Inferior parietal cortex (tissue), 1 donor: ENCODE results near the gene SGCB.

ENCODE experiments used
- DNase-seq: peaks from one replicate; pipeline ENCODE4 v3.0.0-alpha.2; 2016; ENCODE audit errors: extremely low spot score

SGCB gene

GRCh38 chr4:52019936-52020657, 18.0 kb downstream of the SGCB start, which contains the start of gene LRRC66:
Gene LRRC66 (minus strand): TSS chr4:52020363. CDS start chr4:52017613, 2,750 bp downstream.
- DNase-seq: no peak

- no peak for DNase-seq
Observed at GRCh38 chr4:52017814-52018213, 20.3 kb downstream of the SGCB start.

- DNase-seq: no peak
Observed at GRCh38 chr4:52016981-52017380, 21.1 kb downstream of the SGCB start.

- no peak for DNase-seq
Observed at GRCh38 chr4:52015366-52015765, 22.7 kb downstream of the SGCB start.

GRCh38 chr4:52014903-52015302, 23.2 kb downstream of the SGCB start:
- no peak for DNase-seq

GRCh38 chr4:52012651-52013050, 25.4 kb downstream of the SGCB start:
- DNase-seq: no peak

GRCh38 chr4:52010986-52011385, 27.1 kb downstream of the SGCB start:
- no peak for DNase-seq

GRCh38 chr4:52006887-52007286, 31.2 kb downstream of the SGCB start:
- no peak for DNase-seq

- DNase-seq: no peak
Observed at GRCh38 chr4:52005604-52006273, 32.4 kb downstream of the SGCB start.

GRCh38 chr4:52004414-52004813, 33.7 kb downstream of the SGCB start:
- no peak for DNase-seq

- no peak for DNase-seq
Observed at GRCh38 chr4:52001616-52002015, 36.5 kb downstream of the SGCB start.

GRCh38 chr4:51999250-51999649, 38.8 kb downstream of the SGCB start:
- DNase-seq: no peak

- DNase-seq: no peak
Observed at GRCh38 chr4:51998837-51999236, 39.3 kb downstream of the SGCB start.

GRCh38 chr4:51997647-51998046, 40.5 kb downstream of the SGCB start:
- no peak for DNase-seq

- no peak for DNase-seq
Observed at GRCh38 chr4:51995647-51996220, 42.4 kb downstream of the SGCB start.
